ENCODE data around the gene CASP6. TPM values are rescaled to one million over a fixed set of nuclear protein-coding genes. Genes with fewer than 3 reads are reported as not detected.

The CASP6 gene
- total RNA-seq, 1 donor from 2014 or later = 25.2 TPM

DNA sequence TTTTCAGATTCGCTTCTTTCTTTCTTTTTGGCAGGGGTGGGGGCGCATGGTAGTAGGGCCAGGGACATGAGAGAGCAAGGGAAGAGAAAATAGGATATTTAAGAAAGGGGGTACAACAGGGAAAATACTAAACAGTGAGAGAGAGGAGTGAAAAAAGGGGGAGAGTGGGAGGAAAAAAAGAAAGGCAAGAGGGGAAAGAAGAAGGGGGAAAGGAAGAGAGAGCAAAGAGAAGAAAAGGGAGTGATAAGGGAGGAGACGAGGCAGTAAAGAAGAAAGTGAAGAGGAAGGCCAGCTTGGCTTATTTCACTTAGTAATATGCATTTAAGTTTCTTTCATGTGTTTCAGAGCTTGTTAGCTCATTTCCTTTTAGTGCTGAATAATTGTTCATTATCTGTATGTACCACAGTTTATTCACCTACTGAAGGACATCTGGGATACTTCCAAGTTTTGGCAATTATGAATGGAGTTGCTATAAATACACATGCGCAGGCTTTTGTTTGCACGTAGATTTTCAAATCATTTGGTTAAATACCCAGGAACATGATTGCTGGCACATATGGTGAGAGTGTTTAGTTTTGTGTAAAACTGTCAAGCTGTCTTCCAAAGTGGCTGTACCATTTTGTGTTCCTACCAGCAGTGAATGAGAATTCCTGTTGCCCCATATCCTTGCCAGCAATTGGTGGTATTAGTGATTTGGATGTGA is 37.3 kb downstream of the CASP6 start:
- no peaks in the 10 kb centered on the region for H3K4me1 Mint-ChIP-seq (ENCODE audit: low read depth, unreplicated experiment)
- Histone ChIP-seq H3K79me2 (ENCODE audit: insufficient read depth, low read length) (no peaks in the 10 kb centered on the region), H3K36me3 (ENCODE audit: insufficient read depth, low read length) (no peaks in the 10 kb centered on the region), H3K9ac (ENCODE audit: low read length) (no peak overlapping the region), H3K4me2 (ENCODE audit: low read length) (no peak overlapping the region), H2AFZ (ENCODE audit: low read depth, low read length) (no peak overlapping the region), H3K9me3 (ENCODE audit: insufficient read depth, low read depth, low read length) (no peaks in the 10 kb centered on the region), H4K20me1 (ENCODE audit: insufficient read depth, low read length) (no peaks in the 10 kb centered on the region), H3K27ac (ENCODE audit: low read depth, low read length) (no peak overlapping the region), H3K27me3 (ENCODE audit: insufficient read depth, low read length) (no peaks in the 10 kb centered on the region), H3K4me1 (ENCODE audit: insufficient read depth, low read length) (no peaks in the 10 kb centered on the region), H3K4me3 (ENCODE audit: insufficient read depth, low read depth, low read length) (no peak overlapping the region)
- TF ChIP-seq, protein P1, sequence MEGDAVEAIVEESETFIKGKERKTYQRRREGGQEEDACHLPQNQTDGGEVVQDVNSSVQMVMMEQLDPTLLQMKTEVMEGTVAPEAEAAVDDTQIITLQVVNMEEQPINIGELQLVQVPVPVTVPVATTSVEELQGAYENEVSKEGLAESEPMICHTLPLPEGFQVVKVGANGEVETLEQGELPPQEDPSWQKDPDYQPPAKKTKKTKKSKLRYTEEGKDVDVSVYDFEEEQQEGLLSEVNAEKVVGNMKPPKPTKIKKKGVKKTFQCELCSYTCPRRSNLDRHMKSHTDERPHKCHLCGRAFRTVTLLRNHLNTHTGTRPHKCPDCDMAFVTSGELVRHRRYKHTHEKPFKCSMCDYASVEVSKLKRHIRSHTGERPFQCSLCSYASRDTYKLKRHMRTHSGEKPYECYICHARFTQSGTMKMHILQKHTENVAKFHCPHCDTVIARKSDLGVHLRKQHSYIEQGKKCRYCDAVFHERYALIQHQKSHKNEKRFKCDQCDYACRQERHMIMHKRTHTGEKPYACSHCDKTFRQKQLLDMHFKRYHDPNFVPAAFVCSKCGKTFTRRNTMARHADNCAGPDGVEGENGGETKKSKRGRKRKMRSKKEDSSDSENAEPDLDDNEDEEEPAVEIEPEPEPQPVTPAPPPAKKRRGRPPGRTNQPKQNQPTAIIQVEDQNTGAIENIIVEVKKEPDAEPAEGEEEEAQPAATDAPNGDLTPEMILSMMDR (IDR thresholded peaks at IDR 0.05; ENCODE audit: insufficient read depth, low read depth, low read length) = no peak
- TF ChIP-seq EZH2 (IDR thresholded peaks at IDR 0.05; ENCODE audit: insufficient read depth, low read length) = no peak
- H3K27ac Mint-ChIP-seq (ENCODE audit: unreplicated experiment) = no peak overlapping the region
- no peaks in the 10 kb centered on the region for H3K27me3 Mint-ChIP-seq (ENCODE audit: low read depth, unreplicated experiment)
- no peak for FAIRE-seq
- no peaks in the 10 kb centered on the region for H3K36me3 Mint-ChIP-seq (ENCODE audit: low read depth, unreplicated experiment)
- H3K4me3 Mint-ChIP-seq (ENCODE audit: unreplicated experiment) = no peak overlapping the region
- H3K9me3 Mint-ChIP-seq (ENCODE audit: unreplicated experiment) = peaks cover 2% of the 10 kb centered on the region
- peak; percentile 4 for DNase-seq (ENCODE audit: low read depth)

- no peaks in the 10 kb centered on the region for H3K27me3 ChIP-seq (ENCODE audit: insufficient read depth, low read length)
- H4K20me1 ChIP-seq (ENCODE audit: insufficient read depth, low read length) = no peaks in the 10 kb centered on the region
- H3K4me1 ChIP-seq (ENCODE audit: insufficient read depth, low read length) = no peaks in the 10 kb centered on the region
- TF ChIP-seq, protein P1 (IDR thresholded peaks at IDR 0.05; ENCODE audit: insufficient read depth, low read depth, low read length) = no peak
- TF ChIP-seq EZH2 (IDR thresholded peaks at IDR 0.05; ENCODE audit: insufficient read depth, low read length) = no peak
- FAIRE-seq (no peak), DNase-seq (ENCODE audit: low read depth) (no peak)
- Mint-ChIP-seq H3K4me1 (ENCODE audit: low read depth, unreplicated experiment) (no peaks in the 10 kb centered on the region), H3K36me3 (ENCODE audit: low read depth, unreplicated experiment) (no peaks in the 10 kb centered on the region), H3K27me3 (ENCODE audit: low read depth, unreplicated experiment) (no peaks in the 10 kb centered on the region), H3K9me3 (ENCODE audit: unreplicated experiment) (no peaks in the 10 kb centered on the region), H3K4me3 (ENCODE audit: unreplicated experiment) (no peak overlapping the region), H3K27ac (ENCODE audit: unreplicated experiment) (no peak overlapping the region)
- no peak overlapping the region for H2AFZ ChIP-seq (ENCODE audit: low read depth, low read length)
- H3K4me2 ChIP-seq (ENCODE audit: low read length) = no peak overlapping the region
- H3K4me3 ChIP-seq (ENCODE audit: insufficient read depth, low read depth, low read length) = no peak overlapping the region
- no peak overlapping the region for H3K27ac ChIP-seq (ENCODE audit: low read depth, low read length)
- no peaks in the 10 kb centered on the region for H3K79me2 ChIP-seq (ENCODE audit: insufficient read depth, low read length)
- H3K9me3 ChIP-seq (ENCODE audit: insufficient read depth, low read depth, low read length) = no peaks in the 10 kb centered on the region
- no peaks in the 10 kb centered on the region for H3K36me3 ChIP-seq (ENCODE audit: insufficient read depth, low read length)
- H3K9ac ChIP-seq (ENCODE audit: low read length) = no peak overlapping the region
Measured at GRCh38 chr4:109662771-109663170, 40.5 kb downstream of the CASP6 start.

DNA sequence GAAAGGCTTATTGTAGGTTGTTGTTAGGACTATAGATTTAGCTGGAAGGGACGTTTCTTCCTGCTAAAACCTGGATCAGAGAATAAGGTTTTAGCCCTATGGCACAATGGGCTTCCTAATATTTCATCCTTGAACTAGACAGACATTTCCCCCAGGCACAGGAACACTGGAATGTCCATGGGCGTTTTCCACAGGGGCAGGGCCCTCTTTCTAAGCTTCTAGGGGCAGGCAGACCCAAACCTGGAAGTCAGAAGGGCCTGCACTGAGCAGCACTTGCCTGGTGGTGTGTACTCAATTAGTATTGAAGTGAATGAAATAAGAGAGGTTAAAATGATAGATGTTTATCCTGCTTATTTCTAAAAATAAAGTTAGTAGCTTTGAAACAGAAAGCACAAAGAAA is 41.1 kb downstream of the CASP6 start:
- Histone ChIP-seq H3K4me3 (ENCODE audit: insufficient read depth, low read depth, low read length) (no peak overlapping the region), H3K79me2 (ENCODE audit: insufficient read depth, low read length) (no peaks in the 10 kb centered on the region), H3K4me2 (ENCODE audit: low read length) (no peak overlapping the region), H3K36me3 (ENCODE audit: insufficient read depth, low read length) (no peaks in the 10 kb centered on the region), H3K27me3 (ENCODE audit: insufficient read depth, low read length) (no peaks in the 10 kb centered on the region), H3K27ac (ENCODE audit: low read depth, low read length) (no peak overlapping the region), H3K4me1 (ENCODE audit: insufficient read depth, low read length) (no peaks in the 10 kb centered on the region), H3K9me3 (ENCODE audit: insufficient read depth, low read depth, low read length) (no peaks in the 10 kb centered on the region), H3K9ac (ENCODE audit: low read length) (no peak overlapping the region), H4K20me1 (ENCODE audit: insufficient read depth, low read length) (no peaks in the 10 kb centered on the region), H2AFZ (ENCODE audit: low read depth, low read length) (no peak overlapping the region)
- no peak for DNase-seq (ENCODE audit: low read depth)
- no peak for FAIRE-seq
- H3K4me1 Mint-ChIP-seq (ENCODE audit: low read depth, unreplicated experiment) = no peaks in the 10 kb centered on the region
- TF ChIP-seq EZH2 (IDR thresholded peaks at IDR 0.05; ENCODE audit: insufficient read depth, low read length) = no peak
- TF ChIP-seq, protein P1 (IDR thresholded peaks at IDR 0.05; ENCODE audit: insufficient read depth, low read depth, low read length) = no peak
- H3K36me3 Mint-ChIP-seq (ENCODE audit: low read depth, unreplicated experiment) = no peaks in the 10 kb centered on the region
- no peaks in the 10 kb centered on the region for H3K9me3 Mint-ChIP-seq (ENCODE audit: unreplicated experiment)
- H3K4me3 Mint-ChIP-seq (ENCODE audit: unreplicated experiment) = no peak overlapping the region
- H3K27ac Mint-ChIP-seq (ENCODE audit: unreplicated experiment) = no peak overlapping the region
- no peaks in the 10 kb centered on the region for H3K27me3 Mint-ChIP-seq (ENCODE audit: low read depth, unreplicated experiment)

Measured in astrocyte (in vitro differentiated cells and primary cell).